ENCODE data around the gene ANTXRL. TPM values are rescaled to one million over a fixed set of nuclear protein-coding genes. Genes with fewer than 3 reads are reported as not detected.
A peak's percentile ranks its signal among the peaks of the same experiment; 100 is the strongest.
"Not testable (repeated sequence)": the region's sequence is repeated elsewhere in the genome, so short reads cannot be mapped to it uniquely, and the experiment has no call there.

ANTXRL gene
- total RNA-seq, 4 donors from 2014 or later, result not detected

GRCh38 chr10:46312953-46313352 lies 26.2 kb downstream of the ANTXRL start:
- H3K36me3 ChIP-seq, result no peaks in the 10 kb centered on the region
- H3K9me3 ChIP-seq, result no peaks in the 10 kb centered on the region
- no peak overlapping the region for H3K27ac ChIP-seq
- no peak for DNase-seq
- H3K4me1 ChIP-seq, result no peaks in the 10 kb centered on the region
- no peak for TF ChIP-seq CTCF (IDR thresholded peaks at IDR 0.05)
- TF ChIP-seq POLR2A (IDR thresholded peaks at IDR 0.05), result no peak
- TF ChIP-seq EP300 (IDR thresholded peaks at IDR 0.05; ENCODE audit: low read depth), result no peak
- TF ChIP-seq POLR2AphosphoS5 (IDR thresholded peaks at IDR 0.05), result no peak
- H3K4me3 ChIP-seq, result no peak overlapping the region
- intact Hi-C loops (cut with DNase I; ENCODE audit: low total_unique reads), result no loop called here
- in situ Hi-C loops (cut with MboI; ENCODE audit: low pct_ligation_motif_present in 1 of 4, low pct_unique_long_range_greater_than_20kb in 1 of 4, low sequenced_read_pairs in 3 of 4), result no loop called here
- no peaks in the 10 kb centered on the region for H3K27me3 ChIP-seq
- WGBS, 2 donors (ENCODE audit: low coverage in 1 of 2), result 71% methylated on average over 3 of the region's 3 CpGs; no CpG with 5 or more reads in 1 of the 2 donors

GRCh38 chr10:46314071-46314470 lies 27.3 kb downstream of the ANTXRL start:
- DNase-seq, result no peak
- 85% methylated on average over 8 of the region's 8 CpGs; no CpG with 5 or more reads in 1 of the 2 donors for WGBS, 2 donors (ENCODE audit: low coverage in 1 of 2)
- in situ Hi-C loops (cut with MboI; ENCODE audit: low pct_ligation_motif_present in 1 of 4, low pct_unique_long_range_greater_than_20kb in 1 of 4, low sequenced_read_pairs in 3 of 4), result no loop called here

GRCh38 chr10:46315071-46315860 lies 28.5 kb downstream of the ANTXRL start:
- H3K9me3 ChIP-seq; H3K27me3 ChIP-seq; H3K27ac ChIP-seq; H3K36me3 ChIP-seq; H3K4me3 ChIP-seq; in situ Hi-C loops (cut with MboI; ENCODE audit: low pct_ligation_motif_present in 1 of 4, low pct_unique_long_range_greater_than_20kb in 1 of 4, low sequenced_read_pairs in 3 of 4); H3K4me1 ChIP-seq; intact Hi-C loops (cut with DNase I; ENCODE audit: low total_unique reads): not testable (repeated sequence)
- WGBS, 2 donors (ENCODE audit: low coverage in 1 of 2), result 40 to 72% methylated on average over 1 to 8 of the region's 10 CpGs
- peak; percentile 56 for DNase-seq

More at GRCh38 chr10:46314071-46314470, 27.3 kb downstream of the ANTXRL start:
- intact Hi-C loops (cut with DNase I; ENCODE audit: low total_unique reads), result no loop called here
- Histone ChIP-seq H3K9me3 (no peaks in the 10 kb centered on the region), H3K36me3 (no peaks in the 10 kb centered on the region), H3K27ac (no peak overlapping the region), H3K4me3 (no peak overlapping the region), H3K4me1 (no peaks in the 10 kb centered on the region), H3K27me3 (no peaks in the 10 kb centered on the region)
- no peak for TF ChIP-seq CTCF (IDR thresholded peaks at IDR 0.05)
- no peak for TF ChIP-seq EP300 (IDR thresholded peaks at IDR 0.05; ENCODE audit: low read depth)
- TF ChIP-seq POLR2AphosphoS5 (IDR thresholded peaks at IDR 0.05), result no peak
- TF ChIP-seq POLR2A (IDR thresholded peaks at IDR 0.05), result no peak

- WGBS, 2 donors (ENCODE audit: low coverage in 1 of 2), result 75% methylated on average over 5 of the region's 5 CpGs; no CpG with 5 or more reads in 1 of the 2 donors
- no peaks in the 10 kb centered on the region for H3K36me3 ChIP-seq
- H3K9me3 ChIP-seq, result no peaks in the 10 kb centered on the region
- no peaks in the 10 kb centered on the region for H3K27me3 ChIP-seq
- peaks cover 0 to 16% (median 2%) of the 10 kb centered on the region in 4 donors for H3K4me1 ChIP-seq
- no peak overlapping the region for H3K4me3 ChIP-seq
- intact Hi-C loops (cut with DNase I; ENCODE audit: low total_unique reads), result no loop called here
- TF ChIP-seq POLR2A (IDR thresholded peaks at IDR 0.05), result no peak
- no peak for DNase-seq
- H3K27ac ChIP-seq, result no peak overlapping the region
- in situ Hi-C loops (cut with MboI; ENCODE audit: low pct_ligation_motif_present in 1 of 4, low pct_unique_long_range_greater_than_20kb in 1 of 4, low sequenced_read_pairs in 3 of 4), result no loop called here
Observed at GRCh38 chr10:46317370-46317769, 30.6 kb downstream of the ANTXRL start.

- TF ChIP-seq EP300 (IDR thresholded peaks at IDR 0.05; ENCODE audit: low read depth) (no peak), POLR2AphosphoS5 (IDR thresholded peaks at IDR 0.05) (no peak), POLR2A (IDR thresholded peaks at IDR 0.05) (no peak), CTCF (IDR thresholded peaks at IDR 0.05) (no peak)
Observed at GRCh38 chr10:46317889-46318288, 31.1 kb downstream of the ANTXRL start.

More at GRCh38 chr10:46317889-46318288, 31.1 kb downstream of the ANTXRL start:
- no peak overlapping the region for H3K27ac ChIP-seq
- H3K27me3 ChIP-seq, result no peaks in the 10 kb centered on the region
- H3K9me3 ChIP-seq, result no peaks in the 10 kb centered on the region
- peaks cover 0 to 16% (median 2%) of the 10 kb centered on the region in 4 donors for H3K4me1 ChIP-seq
- in situ Hi-C loops (cut with MboI; ENCODE audit: low pct_ligation_motif_present in 1 of 4, low pct_unique_long_range_greater_than_20kb in 1 of 4, low sequenced_read_pairs in 3 of 4) (no loop called here), intact Hi-C loops (cut with DNase I; ENCODE audit: low total_unique reads) (no loop called here)
- no peak for DNase-seq
- 63 to 80% methylated on average over 1 to 2 of the region's 2 CpGs for WGBS, 2 donors (ENCODE audit: low coverage in 1 of 2)
- H3K4me3 ChIP-seq, result no peak overlapping the region
- H3K36me3 ChIP-seq, result no peaks in the 10 kb centered on the region

Measured in transverse colon (tissue), 4 donors.